ENCODE data around the gene POC1A. TPM values are rescaled to one million over a fixed set of nuclear protein-coding genes. Genes with fewer than 3 reads are reported as not detected.

The POC1A gene
- total and polyA plus RNA-seq, 10 of the 15 experiments (the other 5 are each of a cell fraction or from before 2014, with no cell fraction given): 8.5 to 49.8 (median 23.5) TPM

GRCh38 chr3:52143616-52144015 is 10.6 kb downstream of the POC1A start:
- Histone ChIP-seq H3K27ac (ENCODE audit: control insufficient read depth, insufficient read depth) (no peak overlapping the region), H3K9ac (ENCODE audit: control insufficient read depth, insufficient read depth, low read length) (no peak overlapping the region), H3K4me3 (no peak overlapping the region), H3K36me3 (ENCODE audit: control insufficient read depth in 2 of 2, insufficient read depth in 2 of 2, low read length in 1 of 2) (peaks cover 4 to 10% of the 10 kb centered on the region in 2 experiments), H3K4me1 (ENCODE audit: control insufficient read depth, insufficient read depth, low read length) (peaks cover 5% of the 10 kb centered on the region; the same call in 1 of the 2 replicates), H3K27me3 (replicated peaks in 1 of 2; ENCODE audit: control insufficient read depth in 2 of 2, insufficient read depth in 2 of 2, low read length in 1 of 2) (no peaks in the 10 kb centered on the region), H4K20me1 (ENCODE audit: control insufficient read depth, insufficient read depth) (no peaks in the 10 kb centered on the region), H3K9me3 (replicated peaks; ENCODE audit: control insufficient read depth, insufficient read depth, low read length) (no peaks in the 10 kb centered on the region), H2AFZ (ENCODE audit: control insufficient read depth, low read depth, low read length) (no peak overlapping the region; the same call in 1 of the 2 replicates), H3K79me2 (ENCODE audit: control insufficient read depth, insufficient read depth, low read length) (no peaks in the 10 kb centered on the region), H3K4me2 (ENCODE audit: control insufficient read depth, insufficient read depth) (no peak overlapping the region)
- no TSS peak for BruUV-seq (replicated peaks)
- no peak for TF ChIP-seq HDGF (IDR thresholded peaks at IDR 0.05)
- TF ChIP-seq MXI1 (IDR thresholded peaks at IDR 0.05; ENCODE audit: low read depth, low read length): no peak
- no peak for TF ChIP-seq E4F1 (IDR thresholded peaks at IDR 0.05; ENCODE audit: borderline replicate concordance, partially characterized antibody)
- no peak for TF ChIP-seq IKZF1 (conservative IDR thresholded peaks at IDR 0.05)
- no peak for TF ChIP-seq EZH2 (IDR thresholded peaks at IDR 0.05; ENCODE audit: borderline replicate concordance, control insufficient read depth, low read depth, low read length)
- no peak for TF ChIP-seq SUZ12 (IDR thresholded peaks at IDR 0.05; ENCODE audit: unreplicated experiment)
- no peak for TF ChIP-seq ATF3 (IDR thresholded peaks at IDR 0.05; ENCODE audit: borderline replicate concordance, extremely low read depth, low read depth, low read length)
- TF ChIP-seq HSF1 (IDR thresholded peaks at IDR 0.05; ENCODE audit: low read depth, low read length): no peak
- no peak for TF ChIP-seq ZNF384 (IDR thresholded peaks at IDR 0.05; ENCODE audit: borderline replicate concordance, low read depth, low read length)
- TF ChIP-seq POLR2AphosphoS5 (IDR thresholded peaks at IDR 0.05; ENCODE audit: low read length): no peak
- TF ChIP-seq ZSCAN29 (IDR thresholded peaks at IDR 0.05): no peak
- intact Hi-C loops (cut with micrococcal nuclease; ENCODE audit: unreplicated experiment): loop anchor here (1.0 kb wide), 3 partner anchors 90 to 201 kb away; partner anchors contain the start of gene PARP3
- 74% methylated on average over 3 of the region's 3 CpGs for WGBS (ENCODE audit: insufficient coverage, insufficient replicate concordance, low lambda C conversion rate, missing lambda C conversion rate)
- ChIA-PET POLR2A (no interaction called here), CTCF (interaction anchor here (0.8 to 10.1 kb wide), 11 partner anchors 11 to 197 kb away, joined by 3 to 169 read pairs (median 5); partner anchors contain the start of gene POC1A), RAD21 (ENCODE audit: unreplicated experiment) (interaction anchor here (0.8 to 6.3 kb wide), 6 partner anchors 22 to 195 kb away, joined by 5 to 51 read pairs (median 8); no protein-coding TSS in a partner anchor), SMC1A (ENCODE audit: uncharacterized antibody, unreplicated experiment) (interaction anchor here (1.2 to 2.9 kb wide), 4 partner anchors 91 to 143 kb away, joined by 3 to 16 read pairs (median 8); no protein-coding TSS in a partner anchor)
- no peak for ATAC-seq
- FAIRE-seq: no peak
- in situ Hi-C loops (cut with MboI): loop anchor here (5.0 kb wide), 1 partner anchor 141 kb away; no protein-coding TSS in a partner anchor
- no peak for DNase-seq (ENCODE audit: low read depth, low spot score)

Data from GM12878 (cell line).